C4-2B (cell line): ENCODE results near the gene RAPGEF1.

Experiments used
- H3K27ac ChIP-seq: fragments of 450-650 bp; 2 replicates; pipeline ENCODE4 v1.5.1; 2017
- ZFX ChIP-seq: fragments of 450-650 bp; IDR thresholded peaks from 2 replicates; pipeline ENCODE4 v1.6.1; 2017
- TF ChIP-seq, protein P1 (sequence below): fragments of 450-650 bp; conservative IDR thresholded peaks from 2 replicates; pipeline ENCODE4 v1.5.1; 2017; ENCODE audit warnings: mild to moderate bottlenecking

The RAPGEF1 gene

GRCh38 chr9:131629226-131629500 is 110.7 kb downstream of the RAPGEF1 start:
- TF ChIP-seq, protein P1, sequence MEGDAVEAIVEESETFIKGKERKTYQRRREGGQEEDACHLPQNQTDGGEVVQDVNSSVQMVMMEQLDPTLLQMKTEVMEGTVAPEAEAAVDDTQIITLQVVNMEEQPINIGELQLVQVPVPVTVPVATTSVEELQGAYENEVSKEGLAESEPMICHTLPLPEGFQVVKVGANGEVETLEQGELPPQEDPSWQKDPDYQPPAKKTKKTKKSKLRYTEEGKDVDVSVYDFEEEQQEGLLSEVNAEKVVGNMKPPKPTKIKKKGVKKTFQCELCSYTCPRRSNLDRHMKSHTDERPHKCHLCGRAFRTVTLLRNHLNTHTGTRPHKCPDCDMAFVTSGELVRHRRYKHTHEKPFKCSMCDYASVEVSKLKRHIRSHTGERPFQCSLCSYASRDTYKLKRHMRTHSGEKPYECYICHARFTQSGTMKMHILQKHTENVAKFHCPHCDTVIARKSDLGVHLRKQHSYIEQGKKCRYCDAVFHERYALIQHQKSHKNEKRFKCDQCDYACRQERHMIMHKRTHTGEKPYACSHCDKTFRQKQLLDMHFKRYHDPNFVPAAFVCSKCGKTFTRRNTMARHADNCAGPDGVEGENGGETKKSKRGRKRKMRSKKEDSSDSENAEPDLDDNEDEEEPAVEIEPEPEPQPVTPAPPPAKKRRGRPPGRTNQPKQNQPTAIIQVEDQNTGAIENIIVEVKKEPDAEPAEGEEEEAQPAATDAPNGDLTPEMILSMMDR: no peak
- TF ChIP-seq ZFX: no peak
- no peak overlapping the region for H3K27ac ChIP-seq

DNA sequence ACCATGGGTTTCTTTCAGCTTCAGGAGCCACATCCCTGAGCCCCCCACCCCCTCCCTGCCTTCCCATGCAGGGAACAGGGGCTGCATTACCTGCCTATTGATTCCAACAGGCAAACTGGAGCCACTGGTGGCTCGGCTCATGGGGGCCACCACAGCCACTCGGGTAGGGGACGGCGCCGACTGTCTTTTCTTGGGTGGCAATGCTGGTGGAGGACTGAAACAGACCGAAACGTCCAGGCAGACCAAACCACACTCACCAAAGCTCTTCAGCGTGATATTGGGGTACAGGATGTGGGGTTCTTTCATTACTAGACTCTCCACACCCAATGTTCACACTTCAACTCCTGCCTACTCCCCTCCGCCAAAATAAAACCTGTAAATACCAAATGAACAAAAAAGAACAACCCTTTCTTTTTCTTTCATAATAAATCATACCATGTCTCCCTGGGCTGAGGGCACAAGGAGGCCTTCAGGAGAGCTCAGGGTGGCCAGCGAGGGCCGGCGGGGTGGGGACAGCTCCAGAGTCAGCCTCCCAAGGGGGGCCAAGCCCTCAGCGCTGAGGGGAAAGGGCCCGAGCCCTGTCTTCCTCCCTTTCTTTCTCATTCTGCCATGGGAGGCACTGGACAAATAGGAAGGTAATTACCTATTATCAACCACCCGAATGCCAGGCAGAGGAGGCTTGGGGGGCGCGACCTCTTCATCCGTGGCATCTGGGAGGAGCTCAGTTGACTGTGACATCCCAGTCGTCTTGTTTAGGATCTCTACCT is 111.2 kb downstream of the RAPGEF1 start:
- TF ChIP-seq, protein P1: no peak
- no peak for TF ChIP-seq ZFX
- no peak overlapping the region for H3K27ac ChIP-seq

- TF ChIP-seq, protein P1: no peak
- TF ChIP-seq ZFX: no peak
- H3K27ac ChIP-seq: no peak overlapping the region
These were observed 112.0 kb downstream of the RAPGEF1 start for GRCh38 chr9:131627648-131628458.

DNA sequence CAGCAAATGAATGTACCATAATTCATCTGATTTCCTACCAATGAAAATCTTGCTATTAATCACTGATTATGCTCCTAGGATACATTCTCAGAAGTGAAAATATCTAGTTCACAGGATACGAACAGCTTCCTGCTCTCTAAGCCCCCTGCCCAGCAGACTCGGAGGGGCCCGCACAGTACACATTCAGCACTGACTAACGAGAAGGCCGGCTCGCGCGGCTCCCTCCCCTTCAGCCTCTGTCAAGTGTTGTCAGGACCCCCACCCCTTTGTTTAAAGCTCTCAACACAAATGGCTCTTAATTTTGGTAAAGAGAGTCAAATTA is 112.6 kb downstream of the RAPGEF1 start:
- no peak for TF ChIP-seq ZFX
- TF ChIP-seq, protein P1: no peak
- H3K27ac ChIP-seq: no peak overlapping the region

- H3K27ac ChIP-seq: no peak overlapping the region
- TF ChIP-seq, protein P1: no peak
- TF ChIP-seq ZFX: no peak
These were observed 113.8 kb downstream of the RAPGEF1 start for GRCh38 chr9:131625790-131626670.

GRCh38 chr9:131625508-131625787 is 114.4 kb downstream of the RAPGEF1 start:
- no peak for TF ChIP-seq ZFX
- TF ChIP-seq, protein P1: no peak
- no peak overlapping the region for H3K27ac ChIP-seq
